Measurements from ENCODE around the gene POU2AF3.

GRCh38 chr11:111357150-111358037 lies 59.0 kb downstream of the POU2AF3 start:
- TF ChIP-seq CTCF (IDR thresholded peaks at IDR 0.05) (no peak), POLR2A (IDR thresholded peaks at IDR 0.05) (no peak)
